AG09309 (cell line): ENCODE results near the gene DHDH.

Source experiments
- DNase-seq: peaks from one replicate; pipeline ENCODE4 v3.0.0-alpha.2; 2010; ENCODE audit warnings: low read depth
- H3K4me3 ChIP-seq: 2 replicates; pipeline ENCODE4 v1.5.1; 2011; ENCODE audit warnings: mild to moderate bottlenecking, low read depth, low read length, moderate library complexity; ENCODE audit not compliant: control insufficient read depth
- CTCF ChIP-seq: IDR thresholded peaks from 2 replicates; pipeline ENCODE4 v1.5.1; 2011; ENCODE audit warnings: mild to moderate bottlenecking, low read depth, low read length, inconsistent platforms; ENCODE audit not compliant: insufficient read depth, control insufficient read depth; ENCODE audit errors: missing control alignments

Gene DHDH

GRCh38 chr19:48943081-48943480, 9.6 kb downstream of the DHDH start:
- DNase-seq: no peak
- no peak for TF ChIP-seq CTCF
- H3K4me3 ChIP-seq: no peak overlapping the region

- no peak for TF ChIP-seq CTCF
- H3K4me3 ChIP-seq: no peak overlapping the region
- no peak for DNase-seq
Observed at GRCh38 chr19:48945415-48945814, 11.9 kb downstream of the DHDH start.

GRCh38 chr19:48945817-48946216, 12.3 kb downstream of the DHDH start:
- TF ChIP-seq CTCF: no peak
- no peak for DNase-seq
- H3K4me3 ChIP-seq: no peak overlapping the region

GRCh38 chr19:48946463-48947257, 13.2 kb downstream of the DHDH start:
- no peak for DNase-seq
- H3K4me3 ChIP-seq: no peak overlapping the region
- TF ChIP-seq CTCF: no peak

DNA sequence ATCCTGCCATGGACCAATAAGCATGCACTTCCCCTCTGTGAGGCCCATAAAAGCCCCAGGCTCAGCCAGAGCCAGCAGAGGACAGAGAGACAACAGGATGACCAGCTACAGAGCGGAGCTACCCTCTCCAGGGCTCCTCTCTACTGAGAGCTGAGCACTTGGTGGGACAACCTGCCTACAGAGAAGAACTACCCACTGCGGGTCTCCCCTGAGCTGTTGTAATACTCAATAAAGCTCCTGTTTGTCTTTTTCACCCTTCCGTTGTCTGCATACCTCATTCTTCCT, 13.7 kb downstream of the DHDH start:
- DNase-seq: no peak
- H3K4me3 ChIP-seq: no peak overlapping the region
- TF ChIP-seq CTCF: no peak

GRCh38 chr19:48950159-48950558, 16.7 kb downstream of the DHDH start:
- no peak for DNase-seq
- no peak overlapping the region for H3K4me3 ChIP-seq
- TF ChIP-seq CTCF: no peak
